K562 (cell line): Measurements from ENCODE around the gene CNTNAP4. TPM values are rescaled to one million over a fixed set of nuclear protein-coding genes. Genes with fewer than 3 reads are reported as not detected.

Source experiments
- ATAC-seq: fragments of 200-7000 bp; cut with Tn5 transposase; 3 replicates; pipeline ENCODE4 v1.9.1; 2020; ENCODE audit warnings: moderate library complexity
- BruUV-seq: library from RNA; stranded (reverse); fragments of 400-500 nt; replicated peaks from 2 replicates; lab custom pipeline; 2021; lab: Mats Ljungman, UMichigan
- CTCF ChIA-PET: fragments of 300-600 bp; formaldehyde crosslinking; extraction: SDS; loops from one replicate; lab custom pipeline; 2021; ENCODE audit warnings: low intra/inter-chr PET ratio; lab: Yijun Ruan, JAX
- POLR2A ChIA-PET: fragments of 300-600, 350-650 bp; sonication (Branson Sonifier 250); formaldehyde crosslinking; extraction: SDS; loops from one replicate; lab custom pipeline; 2021; ENCODE audit warnings: antibody characterized with exemption, inconsistent platforms; lab: Yijun Ruan, JAX
- DNase-seq, 4 experiments: peaks; one replicate each; pipeline versions ENCODE4 v3.0.0 to v3.0.0-alpha.2; 2011 to 2018; ENCODE audit warnings: low spot score in 3 of 4, mixed read lengths in 3 of 4; ENCODE audit errors: extremely low read depth in 1 of 4
- FAIRE-seq: peaks from 2 replicates; lab custom pipeline; 2011; peaks lifted over from hg19 to GRCh38; lab: Jason Lieb, UNC
- H2AFZ ChIP-seq: 2 replicates; pipeline ENCODE4 v1.6.0; 2011; ENCODE audit warnings: low read depth, low read length, control low read depth, inconsistent platforms
- H3K27ac ChIP-seq: fragments of 200-600 bp; 3 replicates; pipeline ENCODE4 v1.8.0; 2011; ENCODE audit warnings: low read depth, mild to moderate bottlenecking, control low read depth, inconsistent platforms, low read length, moderate library complexity, mixed read lengths; ENCODE audit errors: extremely low read depth
- H3K27me3 ChIP-seq, 2 experiments: fragments of 300-600 bp in 1 of 2; 2 replicates in 1 of 2; 3 replicates in 1 of 2; pipeline versions ENCODE4 v1.6.0 to v1.8.0; 2011; ENCODE audit warnings: inconsistent platforms in 2 of 2, low read length in 2 of 2, mild to moderate bottlenecking in 1 of 2, mixed read lengths in 1 of 2, moderate library complexity in 1 of 2; ENCODE audit not compliant: control insufficient read depth in 2 of 2, insufficient read depth in 2 of 2
- H3K36me3 ChIP-seq: fragments of 300-600 bp; 3 replicates; pipeline ENCODE4 v1.8.0; 2011; ENCODE audit warnings: mild to moderate bottlenecking, low read length, inconsistent platforms; ENCODE audit not compliant: control insufficient read depth, insufficient read depth
- H3K4me1 ChIP-seq, 2 experiments: fragments of 200-600 bp in 1 of 2; replicated peaks in 1 of 2; 2 replicates in 1 of 2; 3 replicates in 1 of 2; pipeline versions ENCODE4 v1.5.1 to v1.8.0; 2011; ENCODE audit warnings: inconsistent platforms in 2 of 2, low read length in 2 of 2, mild to moderate bottlenecking in 1 of 2, mixed read lengths in 1 of 2, moderate library complexity in 1 of 2; ENCODE audit not compliant: control insufficient read depth in 2 of 2, insufficient read depth in 2 of 2
- H3K4me2 ChIP-seq: 2 replicates; pipeline ENCODE4 v1.6.1; 2011; ENCODE audit warnings: low read length, control low read depth, inconsistent platforms, mixed read lengths; ENCODE audit not compliant: insufficient read depth
- H3K4me3 ChIP-seq: fragments of 200-600 bp; sonication (generic), shearing (Covaris generic); 2 replicates; pipeline ENCODE4 v1.5.1; 2016; ENCODE audit warnings: control low read depth, inconsistent platforms
- H3K79me2 ChIP-seq: fragments of 200-600 bp; 3 replicates; pipeline ENCODE4 v1.8.0; 2011; ENCODE audit warnings: low read length, inconsistent platforms; ENCODE audit not compliant: control insufficient read depth, insufficient read depth
- H3K9ac ChIP-seq, 2 experiments: 2 replicates each; pipeline versions ENCODE4 v1.6.0 to v1.6.1; 2011; ENCODE audit warnings: low read depth in 2 of 2, low read length in 2 of 2, control low read depth in 1 of 2, inconsistent platforms in 1 of 2, mild to moderate bottlenecking in 1 of 2, mixed read lengths in 1 of 2; ENCODE audit not compliant: insufficient read depth in 1 of 2
- H3K9me1 ChIP-seq: one replicate; pipeline ENCODE4 v1.6.0; 2011; ENCODE audit warnings: inconsistent platforms, mild to moderate bottlenecking, low read length, moderate library complexity; ENCODE audit not compliant: control insufficient read depth, insufficient read depth
- H3K9me3 ChIP-seq: replicated peaks from 2 replicates; pipeline ENCODE4 v1.5.1; 2011; ENCODE audit warnings: low read depth, low read length, inconsistent platforms; ENCODE audit not compliant: control insufficient read depth, insufficient read depth
- H4K20me1 ChIP-seq: replicated peaks from 2 replicates; pipeline ENCODE4 v1.6.1; 2011; ENCODE audit warnings: low read length, inconsistent platforms, mixed read lengths; ENCODE audit not compliant: control insufficient read depth, insufficient read depth
- ARID1B ChIP-seq: fragments of 450-650 bp; IDR thresholded peaks from 2 replicates; pipeline ENCODE4 v1.6.1; 2016; ENCODE audit warnings: antibody characterized with exemption, mild to moderate bottlenecking, inconsistent platforms
- DMBX1 ChIP-seq: fragments of 250-450 bp; sonication (Bioruptor Pico); IDR thresholded peaks from 2 replicates; pipeline ENCODE4 v1.8.0; 2022; ENCODE audit warnings: inconsistent platforms, mild to moderate bottlenecking, moderate library complexity, borderline replicate concordance
- FOXA1 ChIP-seq: fragments of 450-650 bp; IDR thresholded peaks from 2 replicates; pipeline ENCODE4 v1.6.1; 2016; ENCODE audit warnings: mild to moderate bottlenecking, borderline replicate concordance
- FOXJ2 ChIP-seq: fragments of 200-800 bp; sonication (Bioruptor generic); IDR thresholded peaks from 2 replicates; pipeline ENCODE4 v1.6.1; 2016; ENCODE audit warnings: missing genetic modification characterization, missing compliant biosample characterization
- MAFK ChIP-seq: IDR thresholded peaks from 2 replicates; pipeline ENCODE4 v1.6.1; 2011; ENCODE audit warnings: low read length, improper control_type of control experiment
- MEF2A ChIP-seq: IDR thresholded peaks from 2 replicates; pipeline ENCODE4 v1.6.1; 2011; ENCODE audit warnings: low read depth, mild to moderate bottlenecking, low read length, moderate library complexity; ENCODE audit not compliant: control insufficient read depth
- PBX2 ChIP-seq, 2 experiments: IDR thresholded peaks in 1 of 2; conservative IDR thresholded peaks in 1 of 2; 2 replicates each; pipeline ENCODE4 v1.6.1; 2016; ENCODE audit warnings: low read depth in 2 of 2, mild to moderate bottlenecking in 1 of 2, missing compliant biosample characterization in 1 of 2, missing genetic modification characterization in 1 of 2, moderate library complexity in 1 of 2
- RAD51 ChIP-seq: fragments of 450-650 bp; IDR thresholded peaks from 2 replicates; pipeline ENCODE4 v1.7.1; 2016; ENCODE audit warnings: low read depth, mild to moderate bottlenecking, borderline replicate concordance
- RBM39 ChIP-seq: fragments of 200-400 bp; formaldehyde crosslinking; optimal IDR thresholded peaks from 2 replicates; pipeline ENCODE3; 2018; ENCODE audit warnings: low read depth, low read length
- ZNF175 ChIP-seq: fragments of 200-800 bp; sonication (Bioruptor generic); IDR thresholded peaks from 2 replicates; pipeline ENCODE4 v1.6.1; 2016; ENCODE audit warnings: low read depth, mild to moderate bottlenecking, missing genetic modification characterization, missing compliant biosample characterization
- ZNF3 ChIP-seq: fragments of 250-450 bp; sonication (Bioruptor Pico); IDR thresholded peaks from 2 replicates; pipeline ENCODE4 v1.5.0; 2021; ENCODE audit warnings: mild to moderate bottlenecking, moderate library complexity
- ZNF592 ChIP-seq: fragments of 450-650 bp; IDR thresholded peaks from 2 replicates; pipeline ENCODE4 v1.6.1; 2017; ENCODE audit warnings: antibody characterized with exemption, mild to moderate bottlenecking
- whole genome bisulfite sequencing: fragments of 100-300 bp; shearing (Covaris generic); methylation state at CpG from one replicate; pipeline ENCODE4 v1.1.6; 2016; ENCODE audit warnings: low coverage, mixed read lengths; ENCODE audit not compliant: insufficient coverage; ENCODE audit errors: missing lambda C conversion rate; 5-methylcytosine and 5-hydroxymethylcytosine counted together
- in situ Hi-C: fragments of 300-500 bp; cut with MboI; formaldehyde crosslinking; loops from 4 replicates; pipeline ENCODE4 v1.15.0; 2018; ENCODE audit warnings: inconsistent platforms, mixed read lengths
- intact Hi-C: fragments of 100-400 bp; cut with micrococcal nuclease; formaldehyde crosslinking; loops from 2 replicates; pipeline ENCODE4 v1.14.2; 2022
- polyA plus RNA-seq, 8 experiments: library from polyadenylated mRNA; depleted of rRNA in 4 of 8; stranded (reverse) in 5 of 8; unstranded in 3 of 8; fragments of >200 nt; fragmentation: Nextera tagmentation in 2 of 8; fragmentation: Illumina TruSeq in 1 of 8; extraction: Ambion mirVana in 2 of 8; extraction: Trizol in 1 of 8; gene quantifications; 2 replicates each; pipeline versions ENCODE4 v1.2.1 to v1.2.3, GENCODE V29; 2011 to 2014; ENCODE audit warnings: inconsistent platforms in 1 of 8, missing spikeins in 1 of 8
- total RNA-seq, 7 experiments: library from RNA; depleted of rRNA in 6 of 7; stranded (reverse); fragments of >200 nt in 6 of 7; fragmentation: Illumina TruSeq in 2 of 7; extraction: Trizol in 2 of 7; gene quantifications; 2 replicates each; pipeline versions ENCODE4 v1.2.1 to v1.2.3, GENCODE V29; 2011 to 2021; ENCODE audit warnings: low replicate concordance in 1 of 7

The CNTNAP4 gene
- total and polyA plus RNA-seq, 9 of the 15 experiments (the other 6 are each of a cell fraction or from before 2014, with no cell fraction given): not detected

- Histone ChIP-seq H3K27me3 (no peaks in the 10 kb centered on the region), H3K4me1 (no peaks in the 10 kb centered on the region), H2AFZ (no peak overlapping the region), H3K27ac (no peak overlapping the region), H3K79me2 (no peaks in the 10 kb centered on the region), H3K9ac (no peak overlapping the region), H4K20me1 (no peaks in the 10 kb centered on the region), H3K9me3 (no peaks in the 10 kb centered on the region), H3K4me3 (no peak overlapping the region), H3K9me1 (no peaks in the 10 kb centered on the region), H3K4me2 (no peak overlapping the region), H3K36me3 (no peaks in the 10 kb centered on the region)
- in situ Hi-C loops: no loop called here
- ChIA-PET POLR2A (no interaction called here), CTCF (no interaction called here)
- 0% methylated on average over 5 of the region's 5 CpGs for WGBS
- BruUV-seq: no TSS peak
- DNase-seq (no peak), FAIRE-seq (no peak), ATAC-seq (no peak)
- intact Hi-C loops: no loop called here
- TF ChIP-seq MAFK (no peak), RAD51 (no peak), RBM39 (no peak), ZNF592 (no peak), ZNF3 (CRISPR knock-in tag) (no peak), PBX2 (CRISPR knock-in tag; IDR thresholded peaks at IDR 0.05; ENCODE audit: low read depth) (no peak), PBX2 (tag; conservative IDR thresholded peaks at IDR 0.05; ENCODE audit: low read depth) (no peak), DMBX1 (CRISPR knock-in tag) (no peak), FOXJ2 (tag) (no peak), ZNF175 (CRISPR knock-in tag) (no peak), FOXA1 (no peak), MEF2A (no peak), ARID1B (no peak)
Measured at GRCh38 chr16:76292218-76292617, 15.0 kb downstream of the CNTNAP4 start.
